NCI-H1092 (cell line): ENCODE results near the gene HLA-DQA1.
"Not testable (repeated sequence)": the region's sequence is repeated elsewhere in the genome, so short reads cannot be mapped to it uniquely, and the experiment has no call there.

Source experiments
- DNase-seq: peaks from one replicate; lab custom pipeline; 2025; lab: John Stamatoyannopoulos, UW

HLA-DQA1 gene

GRCh38 chr6:32637219-32637880 is at the start of gene HLA-DQA1:
Gene HLA-DQA1 (plus strand): TSS chr6:32637406. CDS start chr6:32637459, 53 bp downstream.
- no peak for DNase-seq

GRCh38 chr6:32588156-32588555 is 49.0 kb upstream of the HLA-DQA1 start:
- DNase-seq = no peak

GRCh38 chr6:32589596-32590449 is 47.4 kb upstream of the HLA-DQA1 start, which contains the start of gene HLA-DRB1:
Gene HLA-DRB1 (minus strand): TSS chr6:32589848. CDS start chr6:32589742, 106 bp downstream.
- no peak for DNase-seq

DNA sequence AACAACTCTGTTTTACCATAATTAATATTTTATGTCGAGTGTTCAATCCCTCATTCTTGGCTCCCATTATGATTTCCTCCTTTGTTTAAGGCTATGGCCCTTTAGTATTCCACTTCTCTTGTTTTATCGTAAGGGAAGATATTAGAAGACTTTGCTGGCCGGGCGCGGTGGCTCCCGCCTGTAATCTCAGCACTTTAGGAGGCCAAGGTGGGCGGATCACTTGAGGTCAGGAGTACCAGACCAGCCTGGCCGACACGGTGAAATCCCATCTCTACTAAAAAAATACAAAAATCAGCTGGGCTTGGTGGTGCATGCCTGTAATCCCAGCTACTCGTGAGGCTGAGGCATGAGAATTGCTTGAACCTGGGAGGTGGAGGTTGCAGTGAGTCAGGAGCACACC is 46.5 kb upstream of the HLA-DQA1 start:
- not testable (repeated sequence) for DNase-seq

GRCh38 chr6:32597024-32597423 is 40.2 kb upstream of the HLA-DQA1 start:
- DNase-seq = no peak

DNA sequence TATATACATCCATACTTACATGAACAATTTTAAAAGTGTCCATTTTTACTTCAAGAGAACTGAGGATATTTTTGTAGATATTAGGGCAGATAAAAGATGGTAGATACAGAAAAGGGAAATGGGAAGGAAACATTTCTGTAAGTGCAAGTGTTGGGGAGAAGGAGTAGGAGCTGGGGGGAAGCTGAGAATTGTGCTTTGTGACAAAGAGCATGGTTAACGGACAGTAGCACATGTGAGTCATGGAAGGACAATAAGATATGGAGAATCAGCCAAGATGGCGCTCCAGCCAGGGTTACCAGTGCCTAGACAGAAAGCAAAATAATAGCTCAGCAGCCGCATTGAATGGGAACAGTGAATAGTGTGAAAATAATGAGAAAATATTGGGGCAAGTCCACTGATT is 34.8 kb upstream of the HLA-DQA1 start:
- no peak for DNase-seq

- no peak for DNase-seq
Observed at GRCh38 chr6:32603222-32603621, 34.0 kb upstream of the HLA-DQA1 start.

DNA sequence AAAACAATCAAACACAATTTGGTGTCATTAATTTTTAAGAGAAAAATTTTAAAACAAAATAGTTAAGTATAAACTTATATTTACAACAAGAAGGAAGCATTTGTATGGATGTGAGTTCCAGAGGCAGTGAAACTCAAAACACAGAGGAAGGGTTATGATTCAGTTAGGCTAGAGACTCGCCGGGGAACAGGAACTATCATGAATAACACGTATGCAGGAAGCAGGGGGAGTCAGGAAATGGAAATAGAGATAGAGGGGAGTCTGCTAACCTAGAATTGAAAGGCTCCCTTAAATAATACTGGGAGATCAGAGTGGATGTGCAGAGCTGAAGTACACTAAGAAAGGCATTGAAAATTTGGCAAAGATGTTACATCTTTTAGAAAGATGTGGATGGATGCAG is 33.3 kb upstream of the HLA-DQA1 start:
- no peak for DNase-seq

DNA sequence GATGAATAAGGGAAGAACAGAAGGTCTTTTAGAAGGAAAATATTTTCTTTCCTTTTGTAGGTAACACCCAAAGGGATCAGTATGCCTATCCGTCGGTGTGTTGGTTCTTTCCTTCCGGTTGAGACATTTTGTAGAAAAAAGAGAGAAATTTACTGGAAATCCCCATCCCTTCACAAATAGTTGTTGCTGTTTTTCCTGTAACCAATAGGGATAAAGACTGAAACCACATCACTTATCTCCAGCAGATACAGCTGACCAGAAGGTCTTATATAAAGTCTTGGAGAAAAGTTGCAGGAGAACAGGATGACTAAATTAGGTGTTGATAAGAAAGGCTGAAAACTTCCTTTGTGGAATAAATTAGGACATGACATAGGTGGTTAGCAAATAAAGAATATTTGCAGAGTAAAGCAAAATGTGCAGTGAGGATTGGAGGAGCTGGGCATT is 32.8 kb upstream of the HLA-DQA1 start:
- no peak for DNase-seq

DNA sequence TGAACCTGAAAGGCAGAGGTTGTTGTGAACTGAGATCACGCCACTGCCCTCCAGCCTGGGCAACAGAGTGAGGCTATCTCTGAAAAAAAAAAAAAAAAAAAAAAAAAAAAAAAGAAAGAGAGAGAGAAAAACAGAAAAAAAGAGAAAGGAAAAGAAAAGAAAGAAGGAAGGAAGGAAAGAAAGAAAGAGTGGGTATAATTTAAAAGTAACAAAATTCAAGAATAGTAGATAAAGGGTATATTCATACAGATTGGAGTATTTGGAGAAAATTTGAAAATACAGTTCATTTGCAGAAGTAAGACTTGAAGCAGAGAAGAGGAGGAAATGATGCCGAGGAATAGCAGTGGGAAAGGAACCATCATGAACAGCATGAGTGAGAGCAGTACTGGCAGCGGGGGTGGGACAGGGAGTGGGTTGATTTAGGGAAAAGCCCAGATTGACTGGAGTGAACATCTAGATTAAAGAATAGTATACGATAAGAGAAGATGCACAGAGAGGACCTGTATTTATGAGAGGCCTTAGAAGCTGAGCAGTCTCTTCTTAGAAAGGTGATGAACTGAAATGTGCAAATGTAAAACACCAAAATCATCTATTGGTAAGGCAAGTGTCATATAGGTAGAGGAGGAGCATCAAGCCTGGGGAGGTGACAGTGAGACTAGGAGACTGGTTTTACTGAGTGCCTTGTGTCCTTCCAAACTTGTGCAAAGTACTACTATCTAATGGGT is 29.8 kb upstream of the HLA-DQA1 start:
- no peak for DNase-seq

- DNase-seq = no peak
Observed at GRCh38 chr6:32607988-32608298, 29.3 kb upstream of the HLA-DQA1 start.

- no peak for DNase-seq
Observed at GRCh38 chr6:32608362-32608761, 28.8 kb upstream of the HLA-DQA1 start.

DNA sequence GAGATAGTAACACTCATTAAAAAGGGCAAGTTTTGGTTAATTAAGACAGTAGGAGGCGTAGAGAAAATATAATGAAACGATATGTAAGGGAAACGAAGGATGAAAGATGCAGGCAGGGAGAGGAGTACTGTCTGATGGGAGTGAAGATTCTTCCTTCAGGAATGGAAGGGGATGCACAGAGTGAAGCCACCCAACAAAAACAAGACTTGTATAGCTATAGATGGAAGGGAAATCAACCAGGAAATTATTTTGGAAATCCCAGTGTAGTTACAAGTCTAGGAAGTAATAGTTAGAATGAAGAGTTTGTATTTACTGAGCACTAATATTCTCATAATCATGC is 27.8 kb upstream of the HLA-DQA1 start:
- no peak for DNase-seq

GRCh38 chr6:32609731-32610640 is 27.2 kb upstream of the HLA-DQA1 start:
- no peak for DNase-seq

- no peak for DNase-seq
Observed at GRCh38 chr6:32610682-32611296, 26.4 kb upstream of the HLA-DQA1 start.

DNA sequence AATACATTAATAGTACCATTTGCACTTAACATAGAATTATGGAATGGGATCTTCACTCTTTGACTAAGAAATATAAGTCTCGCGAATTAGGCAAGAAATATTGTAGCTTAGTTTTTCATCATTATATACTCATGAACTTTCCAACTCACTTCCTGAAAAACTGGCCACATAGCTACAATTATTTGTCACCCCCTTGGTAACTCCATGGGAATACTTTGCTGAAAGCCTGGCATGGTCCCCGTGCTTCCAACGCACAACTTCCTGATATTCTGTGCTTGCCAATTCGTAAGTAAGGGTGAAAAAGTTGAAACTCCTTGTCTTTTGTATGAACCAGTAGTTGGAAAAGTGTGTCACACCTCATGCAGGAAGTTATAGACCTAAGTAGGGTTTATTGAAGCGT is 23.7 kb upstream of the HLA-DQA1 start:
- DNase-seq = no peak

DNA sequence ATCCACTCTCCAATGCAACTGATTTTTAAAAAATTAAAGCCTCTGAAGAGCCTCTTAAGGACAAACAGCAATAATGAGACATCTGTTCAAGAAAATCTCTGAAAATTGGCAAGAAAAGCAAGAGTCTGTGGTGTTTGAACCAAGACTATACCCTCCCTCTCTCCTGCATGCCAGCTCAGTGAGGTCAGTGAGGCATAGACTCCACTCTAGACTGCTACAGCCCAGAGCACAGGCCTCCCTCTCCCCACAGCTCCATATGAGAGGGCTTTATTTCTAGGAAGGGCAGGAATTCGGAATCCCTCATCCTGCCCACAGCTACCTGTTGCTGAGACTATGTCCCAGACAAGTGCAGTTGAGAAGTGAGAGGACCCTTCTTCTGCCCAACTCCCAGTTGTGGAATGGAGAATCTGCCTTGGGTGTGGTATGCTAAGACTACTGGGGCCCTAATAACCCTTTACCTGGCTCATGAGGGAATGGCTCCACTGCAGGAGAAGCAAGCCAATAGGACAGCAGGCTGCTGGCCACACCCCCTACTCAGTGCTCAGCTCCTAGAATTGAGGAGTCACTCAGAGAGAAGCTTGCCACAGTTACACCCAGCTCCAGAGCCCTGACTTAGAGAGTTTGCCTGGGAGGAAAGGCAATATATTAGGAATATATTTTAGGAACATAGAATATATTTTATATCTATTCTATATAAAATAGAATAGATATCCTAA is 22.7 kb upstream of the HLA-DQA1 start:
- DNase-seq = no peak

GRCh38 chr6:32615885-32616532 is 21.2 kb upstream of the HLA-DQA1 start:
- DNase-seq = no peak

DNA sequence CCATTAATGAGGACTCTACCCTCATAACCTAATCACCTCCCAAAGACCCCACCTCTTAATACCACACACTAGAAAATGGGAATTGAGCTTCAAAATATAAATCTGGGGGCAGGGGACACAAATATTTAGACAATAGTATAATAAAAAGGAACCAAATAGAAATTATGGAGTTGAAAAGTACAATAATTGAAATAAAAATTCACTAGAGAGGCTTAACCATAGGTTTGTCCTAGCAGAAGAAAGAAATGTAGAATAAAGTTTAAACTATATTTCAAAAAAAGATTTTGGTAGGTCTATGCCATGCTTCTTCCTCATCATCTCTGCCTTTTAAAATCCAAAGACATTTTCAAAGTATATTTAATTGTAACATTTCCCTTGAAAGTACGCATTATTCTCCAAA is 19.5 kb upstream of the HLA-DQA1 start:
- DNase-seq = no peak

DNA sequence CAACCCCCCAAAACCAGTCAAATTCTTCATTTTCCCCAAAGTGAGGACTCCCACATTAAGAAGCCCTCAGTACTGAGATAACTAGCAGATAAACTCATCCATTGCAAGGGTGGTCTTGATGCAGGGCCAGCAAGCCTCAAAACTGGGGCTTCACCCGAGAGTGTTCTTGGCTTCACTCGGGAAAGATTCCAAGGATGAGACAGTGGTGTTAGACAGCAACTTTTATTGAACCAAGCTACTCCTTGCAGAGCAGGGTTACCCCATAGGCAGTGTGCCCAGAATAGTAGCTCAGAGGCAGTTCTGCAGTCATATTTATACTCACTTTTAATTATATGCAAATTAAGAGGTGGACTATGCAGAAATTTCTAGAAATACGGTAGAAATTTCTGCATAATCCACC is 15.8 kb upstream of the HLA-DQA1 start:
- no peak for DNase-seq
